ENCODE results near the gene MED25.

The MED25 gene

GRCh38 chr19:49775742-49776370 lies 42.2 kb upstream of the MED25 start:
- CTCF ChIA-PET = interaction anchor here (1.0 kb wide), 1 partner anchor 10 kb away, joined by 4 read pairs; no protein-coding TSS in a partner anchor
- H3K4me3 ChIP-seq (ENCODE audit: low read depth, low read length) = no peak overlapping the region
- POLR2A ChIA-PET = no interaction called here
- DNase-seq (ENCODE audit: low read depth, low spot score) = no peak
- TF ChIP-seq CTCF (IDR thresholded peaks at IDR 0.05; ENCODE audit: insufficient read depth, low read length, missing control alignments) = no peak

GRCh38 chr19:49776371-49776764 lies 41.7 kb upstream of the MED25 start:
- ChIA-PET CTCF (interaction anchor here (1.0 kb wide), 1 partner anchor 10 kb away, joined by 4 read pairs; no protein-coding TSS in a partner anchor), POLR2A (no interaction called here)
- no peak overlapping the region for H3K4me3 ChIP-seq (ENCODE audit: low read depth, low read length)
- no peak for DNase-seq (ENCODE audit: low read depth, low spot score)
- TF ChIP-seq CTCF (IDR thresholded peaks at IDR 0.05; ENCODE audit: insufficient read depth, low read length, missing control alignments) = no peak

- ChIA-PET CTCF (no interaction called here), POLR2A (interaction anchor here (0.6 kb wide), 1 partner anchor 14 kb away, joined by 3 read pairs; no protein-coding TSS in a partner anchor)
- H3K4me3 ChIP-seq (ENCODE audit: low read depth, low read length) = no peak overlapping the region
- no peak for TF ChIP-seq CTCF (IDR thresholded peaks at IDR 0.05; ENCODE audit: insufficient read depth, low read length, missing control alignments)
- no peak for DNase-seq (ENCODE audit: low read depth, low spot score)
Observed at GRCh38 chr19:49779731-49780555, 38.1 kb upstream of the MED25 start.

GRCh38 chr19:49780861-49781260 lies 37.2 kb upstream of the MED25 start:
- no peak overlapping the region for H3K4me3 ChIP-seq (ENCODE audit: low read depth, low read length)
- no peak for TF ChIP-seq CTCF (IDR thresholded peaks at IDR 0.05; ENCODE audit: insufficient read depth, low read length, missing control alignments)
- ChIA-PET CTCF (no interaction called here), POLR2A (no interaction called here)
- DNase-seq (ENCODE audit: low read depth, low spot score) = no peak

GRCh38 chr19:49781394-49781793 lies 36.7 kb upstream of the MED25 start:
- POLR2A ChIA-PET = no interaction called here
- CTCF ChIA-PET = no interaction called here
- DNase-seq (ENCODE audit: low read depth, low spot score) = no peak
- no peak for TF ChIP-seq CTCF (IDR thresholded peaks at IDR 0.05; ENCODE audit: insufficient read depth, low read length, missing control alignments)
- H3K4me3 ChIP-seq (ENCODE audit: low read depth, low read length) = no peak overlapping the region

GRCh38 chr19:49782515-49782914 lies 35.6 kb upstream of the MED25 start:
- no peak for DNase-seq (ENCODE audit: low read depth, low spot score)
- ChIA-PET POLR2A (no interaction called here), CTCF (no interaction called here)

More at GRCh38 chr19:49782515-49782914, 35.6 kb upstream of the MED25 start:
- no peak overlapping the region for H3K4me3 ChIP-seq (ENCODE audit: low read depth, low read length)
- no peak for TF ChIP-seq CTCF (IDR thresholded peaks at IDR 0.05; ENCODE audit: insufficient read depth, low read length, missing control alignments)
